IPS-20b (cell line): ENCODE measurements around the gene PALLD.

ENCODE experiments used
- H3K27ac ChIP-seq: one replicate; pipeline ENCODE4 v1.5.1; 2013; ENCODE audit warnings: low read length
- H3K27me3 ChIP-seq: 2 replicates; pipeline ENCODE4 v1.6.1; 2013; ENCODE audit warnings: mild to moderate bottlenecking, low read length, inconsistent platforms; ENCODE audit not compliant: insufficient read depth
- H3K36me3 ChIP-seq: 2 replicates; pipeline ENCODE4 v1.6.1; 2013; ENCODE audit warnings: low read depth, mild to moderate bottlenecking, inconsistent platforms, low read length, moderate library complexity; ENCODE audit not compliant: insufficient read depth
- H3K4me1 ChIP-seq: 2 replicates; pipeline ENCODE4 v1.6.1; 2013; ENCODE audit warnings: mild to moderate bottlenecking, control low read depth, inconsistent platforms, low read length, moderate library complexity; ENCODE audit not compliant: insufficient read depth
- H3K4me3 ChIP-seq: 2 replicates; pipeline ENCODE4 v1.5.1; 2013; ENCODE audit warnings: mild to moderate bottlenecking, low read length, inconsistent platforms
- H3K9ac ChIP-seq: 2 replicates; pipeline ENCODE4 v1.6.1; 2013; ENCODE audit warnings: low read depth, mild to moderate bottlenecking, inconsistent platforms, low read length, moderate library complexity
- H3K9me3 ChIP-seq: 2 replicates; pipeline ENCODE4 v1.6.1; 2013; ENCODE audit warnings: mild to moderate bottlenecking, low read depth, low read length, inconsistent platforms; ENCODE audit not compliant: insufficient read depth

PALLD gene

GRCh38 chr4:168550064-168550766 is 53.4 kb downstream of the PALLD start:
- Histone ChIP-seq H3K9ac (no peak overlapping the region), H3K4me3 (no peak overlapping the region), H3K36me3 (no peaks in the 10 kb centered on the region), H3K27me3 (no peaks in the 10 kb centered on the region), H3K4me1 (peaks cover 7% of the 10 kb centered on the region), H3K27ac (no peak overlapping the region), H3K9me3 (no peaks in the 10 kb centered on the region)

- no peaks in the 10 kb centered on the region for H3K9me3 ChIP-seq
- H3K4me3 ChIP-seq, result no peak overlapping the region
- no peaks in the 10 kb centered on the region for H3K27me3 ChIP-seq
- H3K9ac ChIP-seq, result no peak overlapping the region
- H3K36me3 ChIP-seq, result no peaks in the 10 kb centered on the region
- peaks cover 1% of the 10 kb centered on the region; the same call in 1 of the 2 replicates for H3K4me1 ChIP-seq
- no peak overlapping the region for H3K27ac ChIP-seq
These were observed 54.4 kb downstream of the PALLD start for GRCh38 chr4:168551211-168551610.

GRCh38 chr4:168551945-168552695 is 55.3 kb downstream of the PALLD start:
- Histone ChIP-seq H3K27ac (no peak overlapping the region), H3K9me3 (no peaks in the 10 kb centered on the region), H3K36me3 (no peaks in the 10 kb centered on the region), H3K4me1 (no peaks in the 10 kb centered on the region; the same call in 1 of the 2 replicates), H3K27me3 (no peaks in the 10 kb centered on the region), H3K4me3 (no peak overlapping the region), H3K9ac (no peak overlapping the region)

DNA sequence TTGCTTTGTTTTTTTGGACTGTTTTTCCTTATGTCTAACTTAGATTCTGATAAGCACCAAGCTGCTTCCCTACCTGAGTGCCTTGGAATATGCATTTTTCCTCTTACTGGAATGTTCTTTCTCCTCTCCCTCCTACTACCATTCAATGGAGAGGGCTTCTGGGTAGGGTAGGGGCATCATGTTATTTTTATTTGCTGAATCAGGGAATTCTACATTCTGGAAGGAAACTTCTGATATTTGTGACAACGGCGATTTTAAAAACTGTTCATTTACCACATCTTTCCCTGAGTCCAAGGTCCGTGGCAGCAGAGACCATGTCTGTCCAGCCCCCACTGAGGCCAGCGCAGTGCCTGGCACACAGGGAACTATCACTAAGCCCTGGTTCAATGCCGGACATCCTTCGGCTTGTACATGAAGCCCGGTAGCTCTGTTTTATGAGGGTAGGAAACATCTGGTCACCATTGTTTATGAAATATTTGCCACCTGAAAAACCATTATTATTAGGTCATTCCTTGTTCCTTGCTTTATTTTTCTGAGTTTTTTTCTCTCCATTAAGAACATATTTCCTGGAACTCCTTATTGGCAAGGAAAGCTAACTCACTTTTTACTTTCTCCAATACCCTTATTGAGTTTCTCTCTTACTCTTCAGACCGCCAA is 57.0 kb downstream of the PALLD start:
- H3K9me3 ChIP-seq, result no peaks in the 10 kb centered on the region
- H3K27ac ChIP-seq, result no peak overlapping the region
- no peak overlapping the region for H3K9ac ChIP-seq
- H3K36me3 ChIP-seq, result no peaks in the 10 kb centered on the region
- no peaks in the 10 kb centered on the region for H3K27me3 ChIP-seq
- peaks cover 16% of the 10 kb centered on the region for H3K4me1 ChIP-seq
- H3K4me3 ChIP-seq, result no peak overlapping the region

GRCh38 chr4:168555437-168555836 is 58.6 kb downstream of the PALLD start:
- no peaks in the 10 kb centered on the region for H3K27me3 ChIP-seq
- H3K36me3 ChIP-seq, result no peaks in the 10 kb centered on the region
- H3K27ac ChIP-seq, result no peak overlapping the region
- peaks cover 16% of the 10 kb centered on the region for H3K4me1 ChIP-seq
- H3K4me3 ChIP-seq, result no peak overlapping the region
- H3K9me3 ChIP-seq, result no peaks in the 10 kb centered on the region
- no peak overlapping the region for H3K9ac ChIP-seq

GRCh38 chr4:168557658-168558057 is 60.8 kb downstream of the PALLD start:
- Histone ChIP-seq H3K27me3 (no peaks in the 10 kb centered on the region), H3K4me1 (peaks cover 18% of the 10 kb centered on the region), H3K9ac (no peak overlapping the region), H3K36me3 (no peaks in the 10 kb centered on the region), H3K27ac (no peak overlapping the region), H3K9me3 (no peaks in the 10 kb centered on the region), H3K4me3 (no peak overlapping the region)

- Histone ChIP-seq H3K36me3 (no peaks in the 10 kb centered on the region), H3K27me3 (no peaks in the 10 kb centered on the region), H3K9me3 (no peaks in the 10 kb centered on the region), H3K27ac (no peak overlapping the region), H3K9ac (no peak overlapping the region), H3K4me3 (no peak overlapping the region), H3K4me1 (peaks cover 19% of the 10 kb centered on the region)
These were observed 61.7 kb downstream of the PALLD start for GRCh38 chr4:168558599-168558998.

DNA sequence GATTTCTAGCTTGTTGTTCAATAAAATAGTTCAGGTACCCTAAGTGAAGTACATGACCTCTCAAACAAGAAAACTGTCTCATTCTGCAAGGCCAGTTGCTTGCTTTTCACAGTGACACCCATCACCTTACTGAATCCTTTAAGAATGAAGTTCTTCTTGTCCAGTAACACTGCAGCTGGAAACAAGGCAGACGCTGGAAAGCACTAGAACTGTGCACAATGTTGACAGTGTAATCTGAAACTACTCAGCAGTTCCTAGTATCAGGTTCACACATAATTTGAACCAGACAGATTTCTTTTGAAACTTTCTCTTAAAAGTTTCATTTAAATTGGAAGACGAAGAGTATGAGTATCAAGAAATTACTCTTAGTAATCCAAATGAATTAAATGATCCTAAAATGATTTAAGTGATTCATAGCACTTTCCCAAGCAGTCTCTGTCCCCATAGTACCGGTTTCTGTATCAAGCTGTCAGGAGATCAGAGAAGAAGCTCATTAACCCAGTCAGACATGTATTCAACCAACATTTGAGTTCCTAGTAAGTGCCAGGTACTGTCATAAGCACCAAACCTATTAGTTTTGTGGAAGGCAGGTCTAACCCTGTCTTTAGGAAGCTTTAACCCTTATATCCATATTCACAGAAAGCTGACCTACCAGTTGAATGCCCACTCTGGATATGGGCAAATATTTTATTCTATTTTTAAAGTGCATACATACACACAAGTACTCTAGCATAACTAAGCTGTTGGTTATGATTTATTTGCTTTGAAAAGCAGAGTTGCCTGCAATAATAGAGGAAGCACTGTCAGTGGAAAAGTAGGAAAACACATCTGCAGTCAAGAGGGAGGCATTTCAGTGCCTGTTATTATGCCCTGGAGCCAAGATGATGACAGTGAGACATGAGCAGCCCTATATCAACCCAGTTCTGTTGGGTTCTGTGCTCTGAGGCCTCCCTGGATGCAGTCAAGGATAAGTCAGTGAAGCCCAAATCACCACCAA is 63.6 kb downstream of the PALLD start:
- Histone ChIP-seq H3K36me3 (no peaks in the 10 kb centered on the region), H3K9me3 (no peaks in the 10 kb centered on the region), H3K27ac (no peak overlapping the region), H3K4me1 (peaks cover 27% of the 10 kb centered on the region), H3K9ac (no peak overlapping the region), H3K4me3 (no peak overlapping the region), H3K27me3 (no peaks in the 10 kb centered on the region)

- Histone ChIP-seq H3K9me3 (no peaks in the 10 kb centered on the region), H3K9ac (no peak overlapping the region), H3K4me1 (peaks cover 27% of the 10 kb centered on the region), H3K36me3 (no peaks in the 10 kb centered on the region), H3K4me3 (no peak overlapping the region), H3K27me3 (no peaks in the 10 kb centered on the region), H3K27ac (no peak overlapping the region)
These were observed 65.3 kb downstream of the PALLD start for GRCh38 chr4:168562041-168562571.

GRCh38 chr4:168564023-168564422 is 67.2 kb downstream of the PALLD start:
- Histone ChIP-seq H3K36me3 (no peaks in the 10 kb centered on the region), H3K27ac (no peak overlapping the region)

GRCh38 chr4:168565130-168565529 is 68.3 kb downstream of the PALLD start:
- no peaks in the 10 kb centered on the region for H3K27me3 ChIP-seq
- no peak overlapping the region for H3K4me3 ChIP-seq
- H3K27ac ChIP-seq, result no peak overlapping the region
- H3K9me3 ChIP-seq, result no peaks in the 10 kb centered on the region
- no peak overlapping the region for H3K9ac ChIP-seq
- H3K4me1 ChIP-seq, result peaks cover 11% of the 10 kb centered on the region
- H3K36me3 ChIP-seq, result no peaks in the 10 kb centered on the region

More at GRCh38 chr4:168564023-168564422, 67.2 kb downstream of the PALLD start:
- peaks cover 11% of the 10 kb centered on the region for H3K4me1 ChIP-seq
- H3K27me3 ChIP-seq, result no peaks in the 10 kb centered on the region
- no peaks in the 10 kb centered on the region for H3K9me3 ChIP-seq
- no peak overlapping the region for H3K9ac ChIP-seq
- no peak overlapping the region for H3K4me3 ChIP-seq
